DOHH2 (cell line): ENCODE results near the gene BTF3.

ENCODE experiments used
- EZH2phosphoT487 ChIP-seq: fragments of 200-600 bp; sonication (generic); IDR thresholded peaks from 2 replicates; pipeline ENCODE4 v1.6.1; 2017; ENCODE audit warnings: borderline replicate concordance, mild to moderate bottlenecking, antibody characterized with exemption, low read length, moderate library complexity, mixed read lengths
- TF ChIP-seq, protein P1 (sequence below): fragments of 200-600 bp; sonication (generic); IDR thresholded peaks from one replicate; pipeline ENCODE4 v1.5.1; 2014; ENCODE audit warnings: antibody characterized with exemption, mild to moderate bottlenecking, low read depth, low read length; ENCODE audit not compliant: poor library complexity, severe bottlenecking

- TF ChIP-seq, protein P1, sequence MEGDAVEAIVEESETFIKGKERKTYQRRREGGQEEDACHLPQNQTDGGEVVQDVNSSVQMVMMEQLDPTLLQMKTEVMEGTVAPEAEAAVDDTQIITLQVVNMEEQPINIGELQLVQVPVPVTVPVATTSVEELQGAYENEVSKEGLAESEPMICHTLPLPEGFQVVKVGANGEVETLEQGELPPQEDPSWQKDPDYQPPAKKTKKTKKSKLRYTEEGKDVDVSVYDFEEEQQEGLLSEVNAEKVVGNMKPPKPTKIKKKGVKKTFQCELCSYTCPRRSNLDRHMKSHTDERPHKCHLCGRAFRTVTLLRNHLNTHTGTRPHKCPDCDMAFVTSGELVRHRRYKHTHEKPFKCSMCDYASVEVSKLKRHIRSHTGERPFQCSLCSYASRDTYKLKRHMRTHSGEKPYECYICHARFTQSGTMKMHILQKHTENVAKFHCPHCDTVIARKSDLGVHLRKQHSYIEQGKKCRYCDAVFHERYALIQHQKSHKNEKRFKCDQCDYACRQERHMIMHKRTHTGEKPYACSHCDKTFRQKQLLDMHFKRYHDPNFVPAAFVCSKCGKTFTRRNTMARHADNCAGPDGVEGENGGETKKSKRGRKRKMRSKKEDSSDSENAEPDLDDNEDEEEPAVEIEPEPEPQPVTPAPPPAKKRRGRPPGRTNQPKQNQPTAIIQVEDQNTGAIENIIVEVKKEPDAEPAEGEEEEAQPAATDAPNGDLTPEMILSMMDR = no peak
- TF ChIP-seq EZH2phosphoT487 = no peak
Measured at GRCh38 chr5:73506459-73506955, 8.3 kb downstream of the BTF3 start.
